CD8-positive, alpha-beta memory T cell (primary cell): ENCODE data around the gene CPNE4. TPM values are rescaled to one million over a fixed set of nuclear protein-coding genes. Genes with fewer than 3 reads are reported as not detected.

ENCODE experiments used
- CTCF ChIA-PET: fragments of 350-600 bp; sonication (Branson Sonifier 250); formaldehyde crosslinking; loops from one replicate; lab custom pipeline; 2021; ENCODE audit warnings: antibody characterized with exemption; lab: Charles Lee
- POLR2A ChIA-PET: fragments of 350-600 bp; sonication (Branson Sonifier 250); formaldehyde crosslinking; loops from one replicate; lab custom pipeline; 2021; ENCODE audit warnings: antibody characterized with exemption; lab: Charles Lee
- DNase-seq, 5 donors: peaks; one replicate each; pipeline versions ENCODE4 v3.0.0 to v3.0.0-alpha.2; 2020 to 2022; ENCODE audit warnings: mixed read lengths in 1 of 5
- H3K27ac ChIP-seq: one replicate; pipeline ENCODE4 v1.7.0; 2013; ENCODE audit warnings: low read depth, mild to moderate bottlenecking, low read length, moderate library complexity
- H3K27me3 ChIP-seq: 2 replicates; pipeline ENCODE4 v1.7.0; 2013; ENCODE audit warnings: low read length, mild to moderate bottlenecking; ENCODE audit not compliant: insufficient read depth, poor library complexity, severe bottlenecking
- H3K36me3 ChIP-seq: 2 replicates; pipeline ENCODE4 v1.7.0; 2013; ENCODE audit warnings: mild to moderate bottlenecking, low read length, moderate library complexity; ENCODE audit not compliant: insufficient read depth
- H3K4me1 ChIP-seq: 2 replicates; pipeline ENCODE4 v1.7.0; 2013; ENCODE audit warnings: mild to moderate bottlenecking, low read length, moderate library complexity; ENCODE audit not compliant: insufficient read depth
- H3K4me3 ChIP-seq: 2 replicates; pipeline ENCODE4 v1.7.0; 2013; ENCODE audit warnings: mild to moderate bottlenecking, low read length
- H3K9me3 ChIP-seq: 2 replicates; pipeline ENCODE4 v1.7.0; 2013; ENCODE audit warnings: mild to moderate bottlenecking, low read length
- H3K27ac Mint-ChIP-seq, 8 donors: one replicate each; pipeline ENCODE4 v1.8.0; 2020 to 2021; ENCODE audit warnings: mixed read lengths in 8 of 8, mild to moderate bottlenecking in 6 of 8, inconsistent platforms in 3 of 8, moderate library complexity in 3 of 8
- H3K27me3 Mint-ChIP-seq, 2 donors: one replicate each; pipeline ENCODE4 v1.8.0; 2020 to 2021; ENCODE audit warnings: mixed read lengths in 2 of 2, mild to moderate bottlenecking in 1 of 2, moderate library complexity in 1 of 2
- H3K36me3 Mint-ChIP-seq, 3 donors: one replicate each; pipeline ENCODE4 v1.8.0; 2020 to 2021; ENCODE audit warnings: mixed read lengths in 3 of 3, inconsistent platforms in 1 of 3, mild to moderate bottlenecking in 1 of 3
- H3K4me1 Mint-ChIP-seq, 3 donors: one replicate each; pipeline ENCODE4 v1.8.0; 2020 to 2021; ENCODE audit warnings: mixed read lengths in 3 of 3, inconsistent platforms in 1 of 3, mild to moderate bottlenecking in 1 of 3
- H3K4me3 Mint-ChIP-seq, 7 donors: one replicate each; pipeline ENCODE4 v1.8.0; 2020 to 2021; ENCODE audit warnings: mixed read lengths in 7 of 7, mild to moderate bottlenecking in 6 of 7, moderate library complexity in 4 of 7, inconsistent platforms in 2 of 7
- H3K9me3 Mint-ChIP-seq, 5 donors: one replicate each; pipeline ENCODE4 v1.8.0; 2020 to 2022; ENCODE audit warnings: mixed read lengths in 5 of 5, mild to moderate bottlenecking in 3 of 5, moderate library complexity in 2 of 5, inconsistent platforms in 1 of 5
- polyA plus RNA-seq: library from polyadenylated mRNA; unstranded; fragments of 300-500 nt; fragmentation: Illumina TruSeq; gene quantifications from one replicate; pipeline ENCODE4 v1.2.3, GENCODE V29; 2021
- total RNA-seq, 2 experiments: library from RNA; stranded (reverse); gene quantifications; one replicate each; pipeline ENCODE4 v1.2.3, GENCODE V29; 2021

The CPNE4 gene
- total and polyA plus RNA-seq, 3 experiments from 2014 or later: not detected

- no peaks in the 10 kb centered on the region for H3K27me3 ChIP-seq
- H3K4me1 ChIP-seq: no peaks in the 10 kb centered on the region
- no peak overlapping the region for H3K27ac ChIP-seq
- Mint-ChIP-seq H3K4me1 (no peaks in the 10 kb centered on the region), H3K9me3 (no peaks in the 10 kb centered on the region), H3K27me3 (peaks cover 0 to 5% of the 10 kb centered on the region in 2 donors), H3K4me3 (no peak overlapping the region), H3K27ac (no peak overlapping the region), H3K36me3 (no peaks in the 10 kb centered on the region)
- ChIA-PET POLR2A (no interaction called here), CTCF (no interaction called here)
- no peak overlapping the region for H3K4me3 ChIP-seq
- no peak for DNase-seq
- no peaks in the 10 kb centered on the region for H3K9me3 ChIP-seq
- H3K36me3 ChIP-seq: no peaks in the 10 kb centered on the region
These were observed 245.6 kb downstream of the CPNE4 start for GRCh38 chr3:131789188-131789587.

DNA sequence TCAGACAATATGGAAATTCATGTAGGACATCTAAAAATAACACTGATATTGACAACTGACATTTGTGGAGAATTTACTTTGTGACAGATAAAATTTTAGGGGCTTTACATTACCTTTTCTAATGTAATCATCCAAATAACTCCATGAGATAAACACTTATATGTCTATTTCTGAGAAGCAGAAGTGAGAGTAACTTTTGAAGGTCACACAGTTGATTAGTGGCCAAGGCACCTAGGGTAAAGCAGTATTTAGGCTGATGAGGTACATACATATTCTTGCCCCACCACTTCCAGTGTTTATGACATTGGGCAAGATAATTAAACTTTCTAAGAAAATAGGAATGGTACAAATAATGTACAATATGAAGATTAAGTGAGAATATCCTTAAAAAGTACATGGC lies 248.4 kb downstream of the CPNE4 start:
- Histone ChIP-seq H3K4me1 (no peaks in the 10 kb centered on the region), H3K27ac (no peak overlapping the region), H3K9me3 (no peaks in the 10 kb centered on the region), H3K4me3 (no peak overlapping the region), H3K36me3 (no peaks in the 10 kb centered on the region), H3K27me3 (no peaks in the 10 kb centered on the region)
- Mint-ChIP-seq H3K36me3 (no peaks in the 10 kb centered on the region), H3K4me1 (no peaks in the 10 kb centered on the region), H3K27me3 (peaks cover 0 to 5% of the 10 kb centered on the region in 2 donors), H3K27ac (no peak overlapping the region), H3K4me3 (no peak overlapping the region), H3K9me3 (no peaks in the 10 kb centered on the region)
- POLR2A ChIA-PET: no interaction called here
- DNase-seq: no peak
- CTCF ChIA-PET: no interaction called here

DNA sequence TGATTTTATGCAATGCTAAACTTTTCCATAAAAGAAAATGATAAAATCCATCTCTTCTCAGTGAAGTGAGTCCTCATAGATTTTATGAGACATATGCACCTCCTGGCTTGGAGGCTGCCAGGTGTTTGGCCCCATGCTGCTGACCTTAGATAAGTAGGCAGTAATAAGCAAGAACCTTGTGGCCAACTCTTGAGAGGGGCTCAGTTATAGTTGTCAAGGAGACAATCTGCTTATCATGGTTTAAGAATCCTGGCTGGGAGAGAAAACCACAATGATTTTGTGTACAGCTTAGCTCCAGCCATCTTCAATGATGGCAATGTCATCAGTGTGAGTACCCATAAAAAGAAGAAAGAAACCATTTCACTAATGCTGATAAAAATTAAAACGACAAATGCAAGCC lies 252.1 kb downstream of the CPNE4 start:
- H3K27me3 ChIP-seq: no peaks in the 10 kb centered on the region
- ChIA-PET POLR2A (no interaction called here), CTCF (no interaction called here)

DNA sequence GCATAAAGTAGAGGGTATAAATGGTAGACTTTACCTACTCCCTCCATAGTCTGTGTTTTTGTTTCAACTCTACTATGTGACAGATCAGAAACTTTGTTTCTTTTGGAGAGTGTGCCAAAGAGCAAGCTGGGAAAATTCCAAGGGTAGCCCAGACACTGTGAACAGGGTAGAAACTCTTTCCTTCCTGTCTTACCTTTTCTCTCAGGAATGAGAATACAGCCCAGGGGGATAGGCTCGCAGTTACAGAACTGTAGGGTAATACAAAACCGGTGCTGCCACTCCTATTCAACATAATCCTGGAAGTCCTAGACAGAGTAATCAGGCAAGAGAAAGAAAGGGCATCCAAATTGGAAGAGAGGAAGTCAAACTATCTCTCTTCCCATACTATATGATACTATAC lies 256.3 kb downstream of the CPNE4 start:
- CTCF ChIA-PET: no interaction called here
- H3K4me1 Mint-ChIP-seq: no peaks in the 10 kb centered on the region
- Histone ChIP-seq H3K36me3 (no peaks in the 10 kb centered on the region), H3K9me3 (no peaks in the 10 kb centered on the region), H3K27me3 (no peaks in the 10 kb centered on the region), H3K4me3 (no peak overlapping the region), H3K4me1 (no peaks in the 10 kb centered on the region), H3K27ac (no peak overlapping the region)
- H3K36me3 Mint-ChIP-seq: no peaks in the 10 kb centered on the region
- POLR2A ChIA-PET: no interaction called here
- no peak overlapping the region for H3K27ac Mint-ChIP-seq
- peaks cover 0 to 11% of the 10 kb centered on the region in 2 donors for H3K27me3 Mint-ChIP-seq
- no peak for DNase-seq
- peaks cover 0 to 6% (median 0%) of the 10 kb centered on the region in 5 donors for H3K9me3 Mint-ChIP-seq
- H3K4me3 Mint-ChIP-seq: no peak overlapping the region

More for the DNA sequence above, 252.1 kb downstream of the CPNE4 start:
- Histone ChIP-seq H3K9me3 (no peaks in the 10 kb centered on the region), H3K36me3 (no peaks in the 10 kb centered on the region), H3K27ac (no peak overlapping the region), H3K4me1 (no peaks in the 10 kb centered on the region), H3K4me3 (no peak overlapping the region)
- no peak overlapping the region for H3K27ac Mint-ChIP-seq
- H3K4me1 Mint-ChIP-seq: no peaks in the 10 kb centered on the region
- H3K36me3 Mint-ChIP-seq: no peaks in the 10 kb centered on the region
- peaks cover 0 to 5% of the 10 kb centered on the region in 2 donors for H3K27me3 Mint-ChIP-seq
- DNase-seq: no peak
- no peaks in the 10 kb centered on the region for H3K9me3 Mint-ChIP-seq
- H3K4me3 Mint-ChIP-seq: no peak overlapping the region

DNA sequence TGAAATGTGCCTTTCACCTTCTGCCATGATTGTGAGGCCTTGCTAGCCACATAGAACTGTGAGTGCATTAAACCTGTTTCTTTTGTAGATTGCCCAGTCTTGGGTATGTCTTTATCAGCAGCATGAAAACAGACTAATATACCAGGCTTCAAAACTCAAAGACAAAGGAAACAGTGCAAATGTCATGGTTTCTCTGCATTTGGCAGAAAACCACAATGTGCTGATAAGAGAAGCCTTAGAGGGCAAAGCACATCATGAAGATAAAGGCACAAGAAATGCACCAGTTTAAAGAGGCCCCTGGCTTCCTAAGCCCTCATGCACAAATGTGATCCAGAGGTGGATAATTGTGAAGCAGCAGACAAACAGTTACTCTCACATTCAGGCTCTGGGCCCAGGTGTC lies 259.2 kb downstream of the CPNE4 start:
- Mint-ChIP-seq H3K27ac (no peak overlapping the region), H3K9me3 (peaks cover 0 to 6% (median 0%) of the 10 kb centered on the region in 5 donors), H3K4me1 (no peaks in the 10 kb centered on the region), H3K36me3 (no peaks in the 10 kb centered on the region), H3K4me3 (no peak overlapping the region), H3K27me3 (peaks cover 0 to 16% of the 10 kb centered on the region in 2 donors)
- H3K27ac ChIP-seq: no peak overlapping the region
- H3K9me3 ChIP-seq: no peaks in the 10 kb centered on the region
- no peaks in the 10 kb centered on the region for H3K36me3 ChIP-seq
- ChIA-PET POLR2A (no interaction called here), CTCF (no interaction called here)
- H3K27me3 ChIP-seq: no peaks in the 10 kb centered on the region
- no peak overlapping the region for H3K4me3 ChIP-seq
- no peaks in the 10 kb centered on the region for H3K4me1 ChIP-seq
- no peak for DNase-seq

DNA sequence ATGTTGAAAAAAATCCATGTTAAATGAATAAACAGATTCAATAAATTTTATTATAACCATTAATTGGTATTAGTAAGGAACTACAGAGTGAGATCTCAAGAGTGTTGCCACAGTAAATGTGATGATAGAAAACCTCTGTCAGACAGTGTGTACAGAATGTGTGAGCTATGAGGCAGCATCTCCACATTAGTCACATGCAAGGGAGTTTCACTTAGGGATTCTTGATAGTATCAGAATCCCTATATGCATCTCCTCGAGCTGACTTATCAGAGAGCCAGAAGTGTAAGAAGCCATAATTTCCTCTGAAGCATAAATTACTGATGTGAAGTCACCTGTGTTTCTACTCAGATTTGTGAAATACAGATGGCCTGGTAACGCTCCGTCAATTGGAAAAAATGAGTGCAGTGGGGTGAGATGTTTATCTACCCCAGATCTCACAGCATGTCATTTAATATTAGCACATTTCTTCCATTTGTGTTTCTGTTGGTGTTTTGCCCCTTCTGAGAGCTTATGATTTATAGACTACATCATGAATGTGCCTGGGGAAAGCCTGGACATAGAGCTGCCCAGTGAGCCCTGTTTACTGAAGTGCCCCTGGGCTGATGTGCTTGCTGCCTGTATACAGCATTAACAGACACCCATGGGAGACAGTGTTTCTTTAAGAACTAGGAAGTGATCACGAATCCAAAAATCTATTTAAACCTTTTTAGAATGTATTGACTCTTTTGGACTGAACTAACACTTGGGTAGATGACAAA lies 262.4 kb downstream of the CPNE4 start:
- H3K4me3 ChIP-seq: no peak overlapping the region
- ChIA-PET CTCF (no interaction called here), POLR2A (no interaction called here)
- no peaks in the 10 kb centered on the region for H3K36me3 ChIP-seq
- Mint-ChIP-seq H3K27me3 (peaks cover 0 to 16% of the 10 kb centered on the region in 2 donors), H3K9me3 (peaks cover 0 to 3% (median 0%) of the 10 kb centered on the region in 5 donors), H3K36me3 (no peaks in the 10 kb centered on the region), H3K27ac (no peak overlapping the region), H3K4me3 (no peak overlapping the region), H3K4me1 (no peaks in the 10 kb centered on the region)
- H3K9me3 ChIP-seq: no peaks in the 10 kb centered on the region
- no peak overlapping the region for H3K27ac ChIP-seq
- no peak for DNase-seq
- H3K27me3 ChIP-seq: no peaks in the 10 kb centered on the region
- no peaks in the 10 kb centered on the region for H3K4me1 ChIP-seq

- Histone ChIP-seq H3K4me1 (no peaks in the 10 kb centered on the region), H3K27me3 (no peaks in the 10 kb centered on the region), H3K27ac (no peak overlapping the region), H3K36me3 (no peaks in the 10 kb centered on the region), H3K9me3 (no peaks in the 10 kb centered on the region), H3K4me3 (no peak overlapping the region)
- Mint-ChIP-seq H3K4me3 (no peak overlapping the region), H3K27me3 (peaks cover 4 to 7% of the 10 kb centered on the region in 2 donors), H3K27ac (no peak overlapping the region), H3K36me3 (no peaks in the 10 kb centered on the region), H3K9me3 (peaks cover 0 to 4% (median 0%) of the 10 kb centered on the region in 5 donors), H3K4me1 (no peaks in the 10 kb centered on the region)
- no peak for DNase-seq
- ChIA-PET CTCF (no interaction called here), POLR2A (no interaction called here)
These were observed 271.7 kb downstream of the CPNE4 start for GRCh38 chr3:131762981-131763564.

DNA sequence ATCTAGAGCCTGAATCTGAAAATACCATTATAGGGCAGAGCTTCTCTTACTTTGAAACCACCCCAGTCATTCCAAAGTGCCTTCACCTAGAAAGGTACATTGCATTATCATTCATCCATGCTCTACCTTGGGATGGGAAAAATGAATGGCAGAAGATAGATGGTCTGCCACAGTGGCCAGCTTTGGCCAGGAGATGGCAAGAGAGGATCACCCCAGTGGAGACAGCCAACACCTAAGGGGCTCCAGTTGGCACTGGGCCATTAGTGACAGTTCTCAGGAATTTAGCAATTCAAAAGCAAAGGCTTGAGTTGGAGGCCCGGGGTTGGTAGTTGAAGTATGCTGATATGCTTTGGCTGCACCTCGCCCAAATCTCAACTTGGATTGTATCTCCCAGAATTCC lies 278.4 kb downstream of the CPNE4 start:
- no peaks in the 10 kb centered on the region for H3K4me1 Mint-ChIP-seq
- ChIA-PET CTCF (interaction anchor here (1.2 kb wide), 1 partner anchor 12 kb away, joined by 3 read pairs; no protein-coding TSS in a partner anchor), POLR2A (no interaction called here)
- no peaks in the 10 kb centered on the region for H3K36me3 ChIP-seq
- peaks cover 0 to 4% (median 3%) of the 10 kb centered on the region in 5 donors for H3K9me3 Mint-ChIP-seq
- no peak overlapping the region for H3K4me3 Mint-ChIP-seq
- H3K27me3 Mint-ChIP-seq: peaks cover 18 to 26% of the 10 kb centered on the region in 2 donors
- no peak overlapping the region for H3K27ac Mint-ChIP-seq
- no peaks in the 10 kb centered on the region for H3K27me3 ChIP-seq
- no peaks in the 10 kb centered on the region for H3K36me3 Mint-ChIP-seq
- H3K4me3 ChIP-seq: no peak overlapping the region
- no peak overlapping the region for H3K27ac ChIP-seq
- no peak for DNase-seq
- no peaks in the 10 kb centered on the region for H3K4me1 ChIP-seq
- no peaks in the 10 kb centered on the region for H3K9me3 ChIP-seq
